SK-N-MC (cell line): Measurements from ENCODE around the gene ORAI3.

Source experiments
- FOXP2 ChIP-seq: optimal IDR thresholded peaks from 2 replicates; pipeline ENCODE3; 2011; ENCODE audit warnings: mild to moderate bottlenecking, moderate library complexity; ENCODE audit not compliant: insufficient read depth; ENCODE audit errors: extremely low read length, control extremely low read depth
- POLR2AphosphoS5 ChIP-seq: IDR thresholded peaks from 2 replicates; pipeline ENCODE4 v1.6.1; 2012; ENCODE audit warnings: mild to moderate bottlenecking, low read depth, low read length, borderline replicate concordance

GRCh38 chr16:30992931-30993816, 44.3 kb downstream of the ORAI3 start:
- TF ChIP-seq POLR2AphosphoS5 (no peak), FOXP2 (no peak)
